Neural cell (in vitro differentiated cells): Measurements from ENCODE around the gene SQSTM1. TPM values are rescaled to one million over a fixed set of nuclear protein-coding genes. Genes with fewer than 3 reads are reported as not detected.

Experiments used
- H2AFZ ChIP-seq: fragments of 200-600, 300-800 bp; sonication (generic), shearing (Covaris generic); 2 replicates; pipeline ENCODE4 v1.6.0; 2014; ENCODE audit warnings: low read depth, mild to moderate bottlenecking, antibody characterized with exemption, low read length, moderate library complexity
- H3F3A ChIP-seq: fragments of 200-600 bp; shearing (Covaris generic); 2 replicates; pipeline ENCODE4 v1.6.1; 2016; ENCODE audit warnings: mild to moderate bottlenecking, moderate library complexity, mixed read lengths, antibody characterized with exemption, low read length; ENCODE audit not compliant: insufficient read depth, poor library complexity, severe bottlenecking
- H3K27ac ChIP-seq: fragments of 200-600, 300-800 bp; sonication (generic), shearing (Covaris generic); 2 replicates; pipeline ENCODE4 v1.5.1; 2014; ENCODE audit warnings: mild to moderate bottlenecking, low read length, moderate library complexity
- H3K27me3 ChIP-seq: fragments of 300-800, 200-600 bp; sonication (generic), shearing (Covaris generic); 2 replicates; pipeline ENCODE4 v1.6.0; 2014; ENCODE audit warnings: mild to moderate bottlenecking, low read depth, low read length, moderate library complexity; ENCODE audit not compliant: insufficient read depth
- H3K36me3 ChIP-seq: fragments of 300-800, 200-600 bp; sonication (generic), shearing (Covaris generic); 2 replicates; pipeline ENCODE4 v1.5.1; 2014; ENCODE audit warnings: mild to moderate bottlenecking, antibody characterized with exemption, low read length, moderate library complexity; ENCODE audit not compliant: insufficient read depth
- H3K4me2 ChIP-seq: fragments of 300-800, 200-600 bp; sonication (generic), shearing (Covaris generic); 2 replicates; pipeline ENCODE4 v1.6.0; 2014; ENCODE audit warnings: mild to moderate bottlenecking, low read length
- H3K4me3 ChIP-seq: fragments of 300-800, 200-600 bp; sonication (generic), shearing (Covaris generic); 2 replicates; pipeline ENCODE4 v1.5.1; 2014; ENCODE audit warnings: mild to moderate bottlenecking, low read length, moderate library complexity
- H3K79me2 ChIP-seq: fragments of 200-600 bp; shearing (Covaris generic); replicated peaks from 2 replicates; pipeline ENCODE4 v1.6.0; 2014; ENCODE audit warnings: mild to moderate bottlenecking, low read length, moderate library complexity; ENCODE audit not compliant: insufficient read depth
- H3K9ac ChIP-seq: fragments of 300-800, 200-600 bp; sonication (generic), shearing (Covaris generic); 2 replicates; pipeline ENCODE4 v1.6.1; 2016; ENCODE audit warnings: mild to moderate bottlenecking, low read length, mixed read lengths
- H3K9me2 ChIP-seq: fragments of 200-600 bp; shearing (Covaris generic); 2 replicates; pipeline ENCODE4 v1.6.1; 2016; ENCODE audit warnings: mild to moderate bottlenecking, low read length, mixed read lengths; ENCODE audit not compliant: insufficient read depth
- H3K9me3 ChIP-seq: fragments of 200-600, 300-800 bp; sonication (generic), shearing (Covaris generic); 2 replicates; pipeline ENCODE4 v1.6.1; 2016; ENCODE audit warnings: mild to moderate bottlenecking, mixed run types, low read length, moderate library complexity, mixed read lengths
- H4K20me1 ChIP-seq: fragments of 200-600 bp; shearing (Covaris generic); 2 replicates; pipeline ENCODE4 v1.6.1; 2016; ENCODE audit warnings: mild to moderate bottlenecking, mixed run types; ENCODE audit not compliant: insufficient read depth
- CTCF ChIP-seq: fragments of 450-650 bp; IDR thresholded peaks from 2 replicates; pipeline ENCODE4 v1.5.1; 2014; ENCODE audit warnings: antibody characterized with exemption, mild to moderate bottlenecking, moderate library complexity; ENCODE audit not compliant: poor library complexity, severe bottlenecking
- EP300 ChIP-seq: fragments of 450-650 bp; conservative IDR thresholded peaks from 2 replicates; pipeline ENCODE4 v1.6.1; 2014; ENCODE audit warnings: antibody characterized with exemption, mild to moderate bottlenecking, moderate library complexity; ENCODE audit not compliant: poor library complexity, severe bottlenecking
- EZH2 ChIP-seq: fragments of 200-600, 300-800 bp; shearing (Covaris generic), sonication (generic); IDR thresholded peaks from 2 replicates; pipeline ENCODE4 v1.6.1; 2014; ENCODE audit warnings: antibody characterized with exemption, low read length, borderline replicate concordance, mild to moderate bottlenecking; ENCODE audit not compliant: insufficient read depth, poor library complexity, severe bottlenecking
- MXI1 ChIP-seq: fragments of 450-650 bp; conservative IDR thresholded peaks from 2 replicates; pipeline ENCODE4 v1.6.1; 2014; ENCODE audit warnings: antibody characterized with exemption, mild to moderate bottlenecking; ENCODE audit not compliant: poor library complexity, severe bottlenecking
- POLR2AphosphoS5 ChIP-seq: IDR thresholded peaks from 2 replicates; pipeline ENCODE4 v1.6.1; 2012
- RAD21 ChIP-seq: fragments of 450-650 bp; conservative IDR thresholded peaks from 2 replicates; pipeline ENCODE4 v1.6.1; 2014; ENCODE audit warnings: antibody characterized with exemption, mild to moderate bottlenecking, moderate library complexity
- SMC3 ChIP-seq: fragments of 450-650 bp; conservative IDR thresholded peaks from 2 replicates; pipeline ENCODE4 v1.6.1; 2014; ENCODE audit warnings: antibody characterized with exemption, mild to moderate bottlenecking, moderate library complexity; ENCODE audit not compliant: poor library complexity
- TAF1 ChIP-seq: IDR thresholded peaks from 2 replicates; pipeline ENCODE4 v1.6.1; 2012; ENCODE audit warnings: low read depth
- polyA plus RNA-seq: library from polyadenylated mRNA; depleted of rRNA; stranded (reverse); fragments of >200 nt; gene quantifications from 2 replicates; pipeline ENCODE4 v1.2.3, GENCODE V29; 2014
- TF ChIP-seq, protein P1 (sequence below): IDR thresholded peaks from 2 replicates; pipeline ENCODE4 v1.6.1; 2012; ENCODE audit warnings: borderline replicate concordance

Gene SQSTM1
- polyA plus RNA-seq, 1 donor from 2014 or later = 64.5 TPM

DNA sequence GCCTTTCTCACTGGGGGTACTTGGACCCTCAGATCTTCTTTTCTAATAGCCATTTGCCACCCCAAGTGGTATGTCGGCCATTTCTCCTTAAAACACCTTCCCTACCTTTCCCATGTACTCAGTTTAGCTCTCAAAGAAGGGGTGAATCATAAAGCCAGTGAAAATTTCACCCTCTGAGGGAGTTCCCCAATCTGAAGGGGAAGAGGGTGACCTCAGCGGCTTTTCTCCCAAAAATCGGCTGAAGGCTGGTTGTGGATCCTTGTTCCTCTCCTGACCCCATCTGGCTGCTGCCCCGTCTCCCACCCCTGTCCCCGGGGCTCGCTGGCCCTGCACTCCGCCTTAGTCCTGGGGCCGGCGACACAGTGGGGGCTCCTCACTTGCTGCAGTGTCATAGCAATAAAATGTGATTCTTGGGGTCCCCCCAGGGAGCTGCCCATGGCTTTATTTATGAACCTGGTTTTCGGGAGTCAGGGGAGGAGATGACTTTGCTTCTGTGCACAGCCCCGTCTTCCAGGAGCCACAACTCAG lies 44.2 kb upstream of the SQSTM1 start:
- Histone ChIP-seq H3K9ac (no peak overlapping the region), H3K4me3 (no peak overlapping the region), H3K4me2 (no peak overlapping the region), H3K79me2 (no peaks in the 10 kb centered on the region), H3K36me3 (peaks cover under 1% of the 10 kb centered on the region), H2AFZ (no peak overlapping the region), H3K9me3 (no peaks in the 10 kb centered on the region), H3K27me3 (no peaks in the 10 kb centered on the region), H3F3A (no peaks in the 10 kb centered on the region), H4K20me1 (no peaks in the 10 kb centered on the region), H3K9me2 (no peaks in the 10 kb centered on the region), H3K27ac (no peak overlapping the region)
- TF ChIP-seq MXI1 (no peak), EP300 (no peak), SMC3 (no peak), EZH2 (no peak), POLR2AphosphoS5 (no peak), CTCF (no peak), RAD21 (no peak), TAF1 (no peak)
- TF ChIP-seq, protein P1, sequence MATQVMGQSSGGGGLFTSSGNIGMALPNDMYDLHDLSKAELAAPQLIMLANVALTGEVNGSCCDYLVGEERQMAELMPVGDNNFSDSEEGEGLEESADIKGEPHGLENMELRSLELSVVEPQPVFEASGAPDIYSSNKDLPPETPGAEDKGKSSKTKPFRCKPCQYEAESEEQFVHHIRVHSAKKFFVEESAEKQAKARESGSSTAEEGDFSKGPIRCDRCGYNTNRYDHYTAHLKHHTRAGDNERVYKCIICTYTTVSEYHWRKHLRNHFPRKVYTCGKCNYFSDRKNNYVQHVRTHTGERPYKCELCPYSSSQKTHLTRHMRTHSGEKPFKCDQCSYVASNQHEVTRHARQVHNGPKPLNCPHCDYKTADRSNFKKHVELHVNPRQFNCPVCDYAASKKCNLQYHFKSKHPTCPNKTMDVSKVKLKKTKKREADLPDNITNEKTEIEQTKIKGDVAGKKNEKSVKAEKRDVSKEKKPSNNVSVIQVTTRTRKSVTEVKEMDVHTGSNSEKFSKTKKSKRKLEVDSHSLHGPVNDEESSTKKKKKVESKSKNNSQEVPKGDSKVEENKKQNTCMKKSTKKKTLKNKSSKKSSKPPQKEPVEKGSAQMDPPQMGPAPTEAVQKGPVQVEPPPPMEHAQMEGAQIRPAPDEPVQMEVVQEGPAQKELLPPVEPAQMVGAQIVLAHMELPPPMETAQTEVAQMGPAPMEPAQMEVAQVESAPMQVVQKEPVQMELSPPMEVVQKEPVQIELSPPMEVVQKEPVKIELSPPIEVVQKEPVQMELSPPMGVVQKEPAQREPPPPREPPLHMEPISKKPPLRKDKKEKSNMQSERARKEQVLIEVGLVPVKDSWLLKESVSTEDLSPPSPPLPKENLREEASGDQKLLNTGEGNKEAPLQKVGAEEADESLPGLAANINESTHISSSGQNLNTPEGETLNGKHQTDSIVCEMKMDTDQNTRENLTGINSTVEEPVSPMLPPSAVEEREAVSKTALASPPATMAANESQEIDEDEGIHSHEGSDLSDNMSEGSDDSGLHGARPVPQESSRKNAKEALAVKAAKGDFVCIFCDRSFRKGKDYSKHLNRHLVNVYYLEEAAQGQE = no peak

DNA sequence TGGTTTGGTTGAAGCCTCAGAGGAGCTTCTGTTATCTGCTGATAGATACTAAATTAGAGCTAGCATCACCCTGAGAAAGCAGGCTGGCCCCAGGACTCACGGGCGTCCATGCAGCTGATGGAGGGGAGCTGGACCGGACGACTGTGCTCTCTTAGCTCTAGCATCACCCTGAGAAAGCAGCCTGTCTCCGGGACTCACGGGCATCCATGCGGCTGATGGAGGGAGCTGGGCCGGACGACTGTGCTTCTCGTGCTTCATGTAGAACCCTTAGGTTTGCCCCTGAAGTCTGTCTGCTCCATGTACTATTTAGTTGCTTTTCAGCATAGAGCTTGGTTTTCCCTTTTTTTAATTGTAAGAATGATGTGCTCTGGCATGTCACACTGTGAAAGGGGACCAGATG lies 43.2 kb upstream of the SQSTM1 start:
- TF ChIP-seq SMC3 (no peak), TAF1 (no peak), EP300 (no peak), RAD21 (no peak), POLR2AphosphoS5 (no peak), CTCF (no peak), EZH2 (no peak), MXI1 (no peak)
- TF ChIP-seq, protein P1 = no peak
- no peaks in the 10 kb centered on the region for H3K36me3 ChIP-seq

More for the DNA sequence above, 43.2 kb upstream of the SQSTM1 start:
- Histone ChIP-seq H2AFZ (no peak overlapping the region), H3F3A (no peaks in the 10 kb centered on the region), H3K9me3 (no peaks in the 10 kb centered on the region), H3K27me3 (no peaks in the 10 kb centered on the region), H3K9ac (no peak overlapping the region), H3K4me3 (no peak overlapping the region), H3K79me2 (no peaks in the 10 kb centered on the region), H3K4me2 (no peak overlapping the region), H4K20me1 (no peaks in the 10 kb centered on the region), H3K27ac (no peak overlapping the region), H3K9me2 (no peaks in the 10 kb centered on the region)
